Body of pancreas (tissue), 4 donors: ENCODE data around the gene OR5AS1.

Experiments
- CTCF ChIP-seq, 7 experiments: fragments of 450-650 bp in 4 of 7; fragments of 200-600 bp in 3 of 7; sonication (generic) in 3 of 7; IDR thresholded peaks; one replicate each; pipeline ENCODE4 v1.5.1; 2016 to 2019; ENCODE audit warnings: antibody characterized with exemption in 7 of 7
- POLR2A ChIP-seq, 3 donors: fragments of 450-650 bp; IDR thresholded peaks; one replicate each; pipeline ENCODE4 v1.6.1; 2016; ENCODE audit warnings: antibody characterized with exemption in 3 of 3, mild to moderate bottlenecking in 2 of 3

GRCh38 chr11:56045538-56045937 is 18.1 kb downstream of the OR5AS1 start:
- TF ChIP-seq CTCF (IDR thresholded peaks at IDR 0.05) (no peak), POLR2A (IDR thresholded peaks at IDR 0.05) (no peak)
